HG03280 (cell line): ENCODE measurements around the gene HES5.

Experiments
- ATAC-seq: cut with Tn5 transposase; IDR thresholded peaks from one replicate; pipeline ENCODE4 v1.9.1; 2021; ENCODE audit warnings: mild to moderate bottlenecking, moderate library complexity; ENCODE audit not compliant: unreplicated experiment

Gene HES5

GRCh38 chr1:2480986-2481364, 49.1 kb downstream of the HES5 start:
- ATAC-seq = no peak

DNA sequence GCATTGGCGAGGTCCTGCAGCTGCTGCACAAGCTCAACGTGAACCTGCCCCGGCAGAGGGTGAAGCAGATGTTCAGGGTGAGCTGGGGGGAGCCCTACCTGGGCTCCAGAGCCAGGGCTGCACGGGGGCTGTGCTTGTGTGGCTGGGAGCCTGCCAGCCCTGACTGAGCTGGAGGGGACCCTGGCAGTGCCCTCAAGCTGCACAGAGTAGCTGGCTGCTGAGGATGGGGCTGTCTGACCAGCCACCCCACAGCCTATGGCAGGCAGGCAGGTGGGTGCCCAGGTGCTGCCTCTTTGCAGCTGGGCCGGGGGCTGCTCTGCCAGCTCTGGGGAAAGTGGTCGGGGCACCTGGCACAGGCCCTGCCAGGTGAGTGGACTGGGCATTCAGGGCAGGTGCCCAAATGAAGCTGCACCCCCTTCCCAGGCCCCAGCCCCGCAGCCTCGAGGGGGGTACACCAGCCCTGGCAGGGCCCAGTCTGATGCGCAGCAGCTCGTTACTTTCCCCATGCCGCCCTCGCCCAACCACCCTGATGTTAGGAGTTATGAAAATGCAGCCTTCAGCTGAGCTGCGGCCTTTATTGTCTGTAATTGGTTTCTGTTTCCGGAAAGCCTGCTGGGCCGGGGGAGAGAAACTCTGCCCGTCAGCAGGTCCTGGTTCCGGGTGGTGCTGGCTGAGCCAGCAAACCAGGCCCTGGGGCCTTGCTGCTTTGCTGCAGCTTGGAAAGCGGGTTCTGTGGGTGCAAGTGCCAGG, 49.7 kb downstream of the HES5 start:
- ATAC-seq = no peak

- no peak for ATAC-seq
Observed at GRCh38 chr1:2479618-2480017, 50.4 kb downstream of the HES5 start.

DNA sequence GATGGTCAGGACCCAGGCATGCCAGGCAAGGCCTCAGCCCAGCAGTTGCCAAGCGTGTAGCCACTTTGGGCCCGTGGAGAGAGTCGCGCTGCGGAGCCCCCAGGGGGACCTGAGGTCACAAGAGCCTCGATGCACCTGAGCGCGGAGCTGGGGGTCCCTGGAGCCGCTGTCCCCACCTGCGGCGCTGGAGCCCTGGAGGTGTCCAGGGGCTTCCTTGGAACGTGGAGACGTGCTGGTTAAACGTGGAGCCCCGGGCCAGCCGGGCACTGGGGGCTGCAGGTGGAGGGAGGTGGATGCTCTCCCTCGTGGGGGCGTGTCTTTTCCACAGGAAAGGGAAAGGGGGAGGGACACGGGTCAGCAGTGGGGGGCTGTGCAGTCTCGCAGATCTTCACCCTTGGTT, 50.9 kb downstream of the HES5 start:
- ATAC-seq = no peak
